Stimulated activated CD8-positive, alpha-beta memory T cell treated with anti-CD3 and anti-CD28 coated beads, Interleukin-7, amount 100 ng/mL, for 48 hours (primary cell): ENCODE measurements around the gene DIPK2A.

Experiments
- DNase-seq, 2 donors: peaks; one replicate each; pipeline ENCODE4 v3.0.0-alpha.2; 2020; ENCODE audit warnings: low read depth in 1 of 2; ENCODE audit errors: extremely low read depth in 1 of 2

The DIPK2A gene

GRCh38 chr3:143973259-143974021, 1.8 kb downstream of the DIPK2A start:
- peak in 1 of 2 donors; percentile 27 for DNase-seq

- no peak for DNase-seq
Measured at GRCh38 chr3:143974271-143975238, 2.9 kb downstream of the DIPK2A start.

- no peak for DNase-seq
Measured at GRCh38 chr3:143975554-143976152, 4.0 kb downstream of the DIPK2A start.

- no peak for DNase-seq
Measured at GRCh38 chr3:143977341-143978262, 6.0 kb downstream of the DIPK2A start.

GRCh38 chr3:143978263-143978631, 6.6 kb downstream of the DIPK2A start:
- no peak for DNase-seq

- no peak for DNase-seq
Measured at GRCh38 chr3:143979041-143979440, 7.4 kb downstream of the DIPK2A start.

- DNase-seq: no peak
Measured at GRCh38 chr3:143979813-143980212, 8.2 kb downstream of the DIPK2A start.

- no peak for DNase-seq
Measured at GRCh38 chr3:143988306-143988705, 16.7 kb downstream of the DIPK2A start.

GRCh38 chr3:143989461-143989860, 17.8 kb downstream of the DIPK2A start:
- DNase-seq: no peak

- no peak for DNase-seq
Measured at GRCh38 chr3:143991713-143992112, 20.1 kb downstream of the DIPK2A start.

- DNase-seq: no peak
Measured at GRCh38 chr3:143998266-143998665, 26.6 kb downstream of the DIPK2A start.

- no peak for DNase-seq
Measured at GRCh38 chr3:144003051-144003450, 31.4 kb downstream of the DIPK2A start.

GRCh38 chr3:144010371-144010770, 38.7 kb downstream of the DIPK2A start:
- no peak for DNase-seq

GRCh38 chr3:144011251-144011799, 39.7 kb downstream of the DIPK2A start:
- no peak for DNase-seq

GRCh38 chr3:144015133-144015532, 43.5 kb downstream of the DIPK2A start:
- DNase-seq: no peak

GRCh38 chr3:144018776-144019175, 47.2 kb downstream of the DIPK2A start:
- DNase-seq: no peak
